Fibroblast of the aortic adventitia (primary cell): ENCODE data around the gene SLC50A1. TPM values are rescaled to one million over a fixed set of nuclear protein-coding genes. Genes with fewer than 3 reads are reported as not detected.

Source experiments
- DNase-seq: peaks from one replicate; pipeline ENCODE4 v3.0.0-alpha.2; 2010; ENCODE audit warnings: low read depth
- H3K4me3 ChIP-seq: 2 replicates; pipeline ENCODE4 v1.5.1; 2011; ENCODE audit warnings: low read depth, mild to moderate bottlenecking, control low read depth, low read length, moderate library complexity
- total RNA-seq: library from RNA; depleted of rRNA; stranded (reverse); fragments of >200 nt; gene quantifications from 2 replicates; pipeline ENCODE4 v1.2.3, GENCODE V29; 2012; ENCODE audit warnings: low replicate concordance
- TF ChIP-seq, protein P1 (sequence below): IDR thresholded peaks from 2 replicates; pipeline ENCODE4 v1.5.1; 2011; ENCODE audit warnings: mild to moderate bottlenecking, low read length, control low read depth, inconsistent platforms; ENCODE audit not compliant: insufficient read depth

Gene SLC50A1
- total RNA-seq, 1 donor: 39.3 TPM

DNA sequence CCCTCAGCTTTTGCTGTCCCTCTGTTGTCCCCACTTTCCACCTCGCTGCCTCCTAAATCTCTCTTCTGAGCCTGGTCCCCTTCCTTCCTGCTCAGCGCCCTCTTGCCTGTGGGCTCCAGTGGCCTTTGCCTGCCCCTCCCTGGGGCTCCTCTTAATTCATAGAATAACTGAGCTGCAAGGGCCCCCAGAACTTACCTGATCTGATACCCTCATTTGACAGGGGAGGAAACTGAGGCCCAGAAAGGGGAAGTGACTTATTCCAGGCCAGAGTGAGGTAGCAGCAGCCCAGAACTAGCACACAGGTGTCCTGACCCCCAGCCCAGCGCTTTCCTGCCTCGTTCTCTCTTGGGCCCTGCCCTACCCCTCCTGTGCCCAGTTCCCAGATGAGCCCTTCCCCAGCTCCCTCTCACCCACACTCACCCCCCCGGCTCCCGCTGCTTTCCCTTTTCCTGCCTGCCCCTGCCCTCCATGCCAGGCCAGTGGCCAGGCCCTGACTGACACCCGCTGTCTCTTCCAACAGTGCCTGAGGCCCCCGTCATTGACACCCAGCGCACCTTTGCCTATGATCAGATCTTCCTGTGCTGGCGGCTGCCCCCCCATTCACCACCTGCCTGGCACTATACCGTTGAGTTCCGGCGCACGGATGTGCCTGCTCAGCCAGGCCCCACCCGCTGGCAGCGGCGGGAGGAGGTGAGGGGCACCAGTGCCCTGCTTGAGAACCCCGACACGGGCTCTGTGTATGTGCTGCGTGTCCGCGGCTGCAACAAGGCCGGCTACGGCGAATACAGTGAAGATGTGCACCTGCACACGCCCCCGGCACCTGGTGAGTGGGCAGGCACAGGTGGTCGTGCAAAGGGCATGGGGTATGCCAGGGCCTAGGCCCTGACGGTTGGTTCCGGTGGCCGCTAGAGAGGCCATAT, 43.7 kb downstream of the SLC50A1 start:
- TF ChIP-seq, protein P1, sequence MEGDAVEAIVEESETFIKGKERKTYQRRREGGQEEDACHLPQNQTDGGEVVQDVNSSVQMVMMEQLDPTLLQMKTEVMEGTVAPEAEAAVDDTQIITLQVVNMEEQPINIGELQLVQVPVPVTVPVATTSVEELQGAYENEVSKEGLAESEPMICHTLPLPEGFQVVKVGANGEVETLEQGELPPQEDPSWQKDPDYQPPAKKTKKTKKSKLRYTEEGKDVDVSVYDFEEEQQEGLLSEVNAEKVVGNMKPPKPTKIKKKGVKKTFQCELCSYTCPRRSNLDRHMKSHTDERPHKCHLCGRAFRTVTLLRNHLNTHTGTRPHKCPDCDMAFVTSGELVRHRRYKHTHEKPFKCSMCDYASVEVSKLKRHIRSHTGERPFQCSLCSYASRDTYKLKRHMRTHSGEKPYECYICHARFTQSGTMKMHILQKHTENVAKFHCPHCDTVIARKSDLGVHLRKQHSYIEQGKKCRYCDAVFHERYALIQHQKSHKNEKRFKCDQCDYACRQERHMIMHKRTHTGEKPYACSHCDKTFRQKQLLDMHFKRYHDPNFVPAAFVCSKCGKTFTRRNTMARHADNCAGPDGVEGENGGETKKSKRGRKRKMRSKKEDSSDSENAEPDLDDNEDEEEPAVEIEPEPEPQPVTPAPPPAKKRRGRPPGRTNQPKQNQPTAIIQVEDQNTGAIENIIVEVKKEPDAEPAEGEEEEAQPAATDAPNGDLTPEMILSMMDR: no peak
- DNase-seq: no peak
- no peak overlapping the region for H3K4me3 ChIP-seq

DNA sequence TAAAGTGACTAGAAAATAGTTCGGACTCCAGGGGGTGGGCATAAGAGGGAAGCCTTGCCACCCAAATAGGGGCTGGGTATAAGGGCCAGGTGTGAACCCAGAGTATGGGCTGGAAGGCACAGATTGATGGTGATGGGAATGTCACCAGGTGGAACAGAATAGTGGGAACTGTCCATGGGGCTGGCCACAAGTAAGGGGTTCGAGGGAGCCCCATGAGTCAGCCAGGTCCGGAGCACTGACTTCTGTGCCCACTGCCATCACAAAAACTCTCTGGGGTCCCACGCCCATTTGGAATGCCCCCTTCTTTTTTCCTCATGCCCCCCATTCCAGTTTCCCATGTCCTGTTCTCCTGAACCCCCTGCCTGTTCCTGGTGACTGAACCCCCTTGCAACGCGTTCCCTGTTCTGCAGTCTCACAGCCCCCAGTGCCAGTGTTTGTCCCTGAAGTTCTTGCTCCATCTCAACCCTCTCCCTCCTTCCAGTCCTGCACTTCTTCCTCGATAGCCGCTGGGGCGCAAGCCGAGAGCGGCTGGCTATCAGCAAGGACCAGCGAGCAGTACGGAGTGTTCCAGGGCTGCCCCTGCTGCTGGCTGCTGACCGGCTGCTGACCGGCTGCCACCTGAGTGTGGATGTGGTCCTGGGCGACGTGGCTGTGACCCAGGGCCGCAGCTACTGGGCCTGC, 45.9 kb downstream of the SLC50A1 start:
- H3K4me3 ChIP-seq: no peak overlapping the region
- DNase-seq: no peak

DNA sequence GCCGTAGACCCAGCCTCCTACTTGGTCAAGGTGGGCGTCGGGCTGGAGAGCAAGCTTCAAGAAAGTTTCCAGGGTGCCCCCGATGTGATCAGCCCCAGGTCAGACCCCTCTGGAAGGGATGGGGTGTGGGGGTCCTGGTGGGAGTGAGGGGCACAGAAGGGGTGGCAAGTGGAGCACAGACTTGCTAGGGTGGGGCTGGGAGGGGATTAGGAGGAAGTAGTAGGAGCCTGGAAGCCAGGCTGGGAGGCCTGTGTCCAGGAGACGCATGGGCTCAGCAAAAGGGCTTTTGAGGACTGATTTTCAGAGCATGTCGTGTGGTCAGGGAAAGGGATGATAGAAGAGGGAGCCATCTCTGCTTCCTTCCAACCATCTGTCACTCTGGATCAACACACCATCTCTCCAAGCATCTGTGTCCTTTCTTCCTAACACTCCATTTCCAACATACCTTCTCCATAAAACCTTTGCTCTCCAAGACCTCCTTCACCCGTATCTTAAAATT, 46.4 kb downstream of the SLC50A1 start:
- no peak for DNase-seq
- H3K4me3 ChIP-seq: no peak overlapping the region
- TF ChIP-seq, protein P1: no peak

More for the DNA sequence above, 45.9 kb downstream of the SLC50A1 start:
- TF ChIP-seq, protein P1: no peak

DNA sequence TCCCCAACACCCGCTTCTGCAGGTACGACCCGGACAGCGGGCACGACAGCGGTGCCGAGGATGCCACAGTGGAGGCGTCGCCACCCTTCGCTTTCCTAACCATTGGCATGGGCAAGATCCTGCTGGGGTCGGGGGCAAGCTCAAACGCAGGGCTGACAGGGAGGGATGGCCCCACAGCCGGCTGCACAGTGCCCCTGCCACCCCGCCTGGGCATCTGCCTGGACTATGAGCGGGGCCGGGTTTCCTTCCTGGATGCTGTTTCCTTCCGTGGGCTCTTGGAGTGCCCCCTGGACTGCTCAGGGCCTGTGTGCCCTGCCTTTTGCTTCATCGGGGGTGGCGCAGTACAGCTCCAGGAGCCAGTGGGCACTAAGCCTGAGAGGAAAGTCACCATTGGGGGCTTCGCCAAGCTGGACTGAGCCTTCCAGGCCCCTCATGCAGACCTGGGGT, 48.1 kb downstream of the SLC50A1 start:
- TF ChIP-seq, protein P1: no peak
- no peak overlapping the region for H3K4me3 ChIP-seq
- DNase-seq: no peak

DNA sequence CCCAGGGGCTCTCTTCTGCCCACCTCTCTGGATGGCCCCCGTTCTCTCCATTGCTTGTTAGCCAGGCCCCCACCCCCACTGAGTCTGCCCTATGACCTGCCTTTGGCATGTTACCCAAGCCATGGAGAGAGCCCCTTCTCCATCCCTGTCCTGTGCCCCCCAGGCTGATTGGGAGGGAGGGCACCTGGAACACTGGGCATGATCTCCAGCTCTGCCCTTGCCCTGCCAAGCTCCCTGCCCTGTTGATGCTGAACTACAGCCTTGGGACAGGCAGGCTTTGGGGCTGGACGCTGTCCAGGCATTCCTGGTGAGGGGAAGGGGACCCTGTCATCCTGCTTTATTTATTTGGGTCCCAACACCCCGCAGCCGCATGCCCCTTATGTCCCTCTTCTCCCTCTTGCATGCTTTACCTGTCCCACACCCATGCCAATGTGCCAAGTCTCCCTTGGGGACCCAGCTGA, 48.7 kb downstream of the SLC50A1 start:
- TF ChIP-seq, protein P1: no peak
- no peak for DNase-seq
- H3K4me3 ChIP-seq: no peak overlapping the region

DNA sequence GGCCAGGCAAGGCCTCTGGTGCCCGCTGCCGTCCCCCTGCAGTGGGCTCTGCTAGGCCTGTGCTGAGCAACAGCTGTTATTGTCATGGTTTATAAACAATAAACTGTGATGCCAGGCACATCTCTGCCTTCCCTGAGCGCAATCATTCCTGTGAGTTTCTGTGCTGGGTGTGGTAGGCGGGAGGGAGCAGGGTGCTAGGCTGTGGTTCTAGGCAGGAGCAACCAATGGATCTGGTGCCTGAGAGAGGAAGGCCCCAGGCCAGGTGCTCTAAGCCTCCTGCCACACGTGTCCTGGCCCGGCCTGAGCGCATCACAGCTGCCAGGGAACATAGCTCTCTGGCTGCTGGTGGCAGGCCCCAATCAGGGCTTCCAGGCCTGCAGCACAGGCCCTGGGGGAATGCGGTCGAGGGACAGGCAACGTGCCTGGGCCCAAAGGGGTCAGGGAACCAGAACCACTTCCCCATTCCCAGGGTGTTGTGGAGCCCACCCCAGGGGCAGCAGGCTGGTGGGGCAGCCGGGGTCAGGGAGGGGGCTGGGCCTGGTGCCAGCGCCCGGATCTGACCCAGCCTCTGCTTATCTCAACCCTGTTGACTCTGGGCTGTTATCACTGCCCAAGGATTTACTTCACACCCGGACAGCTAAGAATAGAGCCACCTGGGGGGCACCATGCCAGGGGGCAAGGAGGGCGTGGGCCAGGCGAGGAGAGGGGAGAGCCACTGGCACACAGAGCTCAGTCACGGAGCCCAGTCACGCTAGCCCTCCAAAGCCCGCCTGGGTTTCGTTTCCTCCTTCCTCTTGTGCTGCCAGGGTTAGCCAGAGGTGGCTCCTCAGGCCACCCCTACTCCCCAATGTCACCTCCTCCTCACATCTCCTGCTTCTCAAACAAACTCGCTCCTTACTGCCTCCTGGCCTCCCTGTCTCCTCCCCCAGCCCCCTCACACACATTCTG, 49.5 kb downstream of the SLC50A1 start:
- DNase-seq: no peak
- no peak overlapping the region for H3K4me3 ChIP-seq
- TF ChIP-seq, protein P1: no peak
